OCI-LY1 (cell line): ENCODE data around the gene NGFR.

ENCODE experiments used
- H2AFZ ChIP-seq: fragments of 200-600 bp; sonication (generic), shearing (Covaris generic); 2 replicates; pipeline ENCODE4 v1.6.0; 2014; ENCODE audit warnings: antibody characterized with exemption, mild to moderate bottlenecking, low read length
- H3F3A ChIP-seq: fragments of 200-600 bp; sonication (generic), shearing (Covaris generic); 2 replicates; pipeline ENCODE4 v1.6.0; 2014; ENCODE audit warnings: mild to moderate bottlenecking, antibody characterized with exemption, low read length, moderate library complexity; ENCODE audit not compliant: insufficient read depth
- H3K27ac ChIP-seq: fragments of 200-600 bp; sonication (generic); 2 replicates; pipeline ENCODE4 v1.5.1; 2014; ENCODE audit warnings: low read length, mixed run types, mild to moderate bottlenecking, low read depth; ENCODE audit not compliant: poor library complexity, severe bottlenecking
- H3K27me3 ChIP-seq: fragments of 200-600 bp; sonication (generic); 2 replicates; pipeline ENCODE4 v1.6.0; 2014; ENCODE audit warnings: antibody characterized with exemption, mild to moderate bottlenecking, low read length, moderate library complexity; ENCODE audit not compliant: insufficient read depth
- H3K36me3 ChIP-seq: fragments of 200-600 bp; sonication (generic); 2 replicates; pipeline ENCODE4 v1.6.1; 2014; ENCODE audit warnings: mild to moderate bottlenecking, antibody characterized with exemption, low read length, moderate library complexity, mixed read lengths; ENCODE audit not compliant: insufficient read depth
- H3K4me1 ChIP-seq: fragments of 200-600 bp; sonication (generic); 2 replicates; pipeline ENCODE4 v1.5.1; 2014; ENCODE audit warnings: mild to moderate bottlenecking, low read length, moderate library complexity; ENCODE audit not compliant: insufficient read depth, severe bottlenecking
- H3K4me2 ChIP-seq: fragments of 200-600 bp; sonication (generic), shearing (Covaris generic); 2 replicates; pipeline ENCODE4 v1.6.1; 2014; ENCODE audit warnings: low read length
- H3K4me3 ChIP-seq: fragments of 200-600 bp; sonication (generic); 2 replicates; pipeline ENCODE4 v1.5.1; 2014; ENCODE audit warnings: low read length, low read depth, mild to moderate bottlenecking, mixed read lengths; ENCODE audit not compliant: poor library complexity, severe bottlenecking
- H3K79me2 ChIP-seq: fragments of 200-600 bp; shearing (Covaris generic); 2 replicates; pipeline ENCODE4 v1.6.1; 2016; ENCODE audit warnings: mixed run types, low read length, mixed read lengths; ENCODE audit not compliant: insufficient read depth
- H3K9ac ChIP-seq: fragments of 200-600 bp; sonication (generic), shearing (Covaris generic); 2 replicates; pipeline ENCODE4 v1.6.1; 2014; ENCODE audit warnings: mild to moderate bottlenecking, low read length, mixed read lengths
- H3K9me2 ChIP-seq: fragments of 200-600 bp; sonication (generic), shearing (Covaris generic); 2 replicates; pipeline ENCODE4 v1.6.1; 2014; ENCODE audit warnings: low read depth, mild to moderate bottlenecking, low read length, mixed read lengths
- H3K9me3 ChIP-seq: fragments of 200-600 bp; shearing (Covaris generic); 2 replicates; pipeline ENCODE4 v1.6.1; 2014; ENCODE audit warnings: low read length, mixed read lengths
- H4K20me1 ChIP-seq: fragments of 200-600 bp; sonication (generic), shearing (Covaris generic); 2 replicates; pipeline ENCODE4 v1.6.0; 2016; ENCODE audit warnings: mild to moderate bottlenecking, low read length; ENCODE audit not compliant: insufficient read depth
- EZH2 ChIP-seq: fragments of 200-600 bp; sonication (generic), shearing (Covaris generic); IDR thresholded peaks from 2 replicates; pipeline ENCODE4 v1.8.0; 2017; ENCODE audit warnings: borderline replicate concordance, mixed run types, mild to moderate bottlenecking, antibody characterized with exemption, low read length, moderate library complexity, mixed read lengths
- TF ChIP-seq, protein P1 (sequence below): fragments of 200-600 bp; sonication (generic), shearing (Covaris generic); IDR thresholded peaks from 2 replicates; pipeline ENCODE4 v1.5.1; 2017; ENCODE audit warnings: mild to moderate bottlenecking, antibody characterized with exemption, low read length, moderate library complexity, mixed read lengths

Gene NGFR

DNA sequence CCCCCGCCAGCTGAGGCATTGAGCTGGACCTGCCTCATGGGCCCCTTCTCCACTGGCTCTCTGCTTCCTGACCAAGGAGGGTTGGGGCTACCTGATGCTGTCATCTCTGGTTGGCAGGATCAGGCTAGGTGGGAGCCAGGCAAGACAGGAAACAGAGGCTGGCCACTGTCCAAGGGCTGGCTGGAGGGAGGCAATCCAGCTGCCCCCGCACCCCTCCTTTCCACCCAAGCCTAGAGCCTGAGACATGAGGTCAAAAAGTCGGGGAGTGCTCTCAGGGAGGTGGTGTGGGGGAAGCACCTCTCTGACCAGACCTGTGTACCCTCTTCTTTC, 14.5 kb downstream of the NGFR start:
- no peaks in the 10 kb centered on the region for H3K4me1 ChIP-seq
- no peak overlapping the region for H3K27ac ChIP-seq
- H3K9ac ChIP-seq: no peak overlapping the region

DNA sequence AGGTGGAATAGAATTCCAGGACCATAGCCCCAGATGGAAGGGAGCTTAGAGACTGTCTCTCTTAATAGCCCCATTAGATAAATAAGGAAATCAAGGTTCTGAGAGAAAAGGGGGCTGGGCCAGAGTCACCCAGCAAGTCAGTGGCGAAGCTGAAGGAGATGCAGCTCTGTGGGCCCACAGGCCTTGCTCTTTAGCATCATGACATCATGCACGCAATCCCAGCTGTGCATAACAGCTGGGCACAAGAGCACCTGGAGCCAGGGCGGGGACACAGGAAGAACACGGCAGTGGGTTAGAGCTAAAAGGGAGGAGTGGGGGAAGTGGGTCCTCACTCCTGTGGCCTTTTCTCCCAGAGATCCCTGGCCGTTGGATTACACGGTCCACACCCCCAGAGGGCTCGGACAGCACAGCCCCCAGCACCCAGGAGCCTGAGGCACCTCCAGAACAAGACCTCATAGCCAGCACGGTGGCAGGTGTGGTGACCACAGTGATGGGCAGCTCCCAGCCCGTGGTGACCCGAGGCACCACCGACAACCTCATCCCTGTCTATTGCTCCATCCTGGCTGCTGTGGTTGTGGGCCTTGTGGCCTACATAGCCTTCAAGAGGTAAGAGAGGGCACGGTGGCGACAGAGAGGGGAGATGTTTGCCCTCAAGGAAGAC, 15.1 kb downstream of the NGFR start:
- Histone ChIP-seq H3K9me3 (no peaks in the 10 kb centered on the region), H3K27me3 (peaks cover 10% of the 10 kb centered on the region; the same call in 1 of the 2 replicates), H3K9ac (no peak overlapping the region), H3K4me1 (no peaks in the 10 kb centered on the region), H3K27ac (no peak overlapping the region), H3K4me2 (no peak overlapping the region), H3K4me3 (no peak overlapping the region), H2AFZ (no peak overlapping the region), H3K9me2 (no peaks in the 10 kb centered on the region), H3F3A (no peaks in the 10 kb centered on the region), H3K79me2 (no peaks in the 10 kb centered on the region), H3K36me3 (no peaks in the 10 kb centered on the region), H4K20me1 (no peaks in the 10 kb centered on the region)
- TF ChIP-seq EZH2: no peak

More for the DNA sequence above, 14.5 kb downstream of the NGFR start:
- H3K36me3 ChIP-seq: no peaks in the 10 kb centered on the region
- H2AFZ ChIP-seq: no peak overlapping the region
- no peaks in the 10 kb centered on the region for H4K20me1 ChIP-seq
- peaks cover 10% of the 10 kb centered on the region; the same call in 1 of the 2 replicates for H3K27me3 ChIP-seq
- H3K9me3 ChIP-seq: no peaks in the 10 kb centered on the region
- no peaks in the 10 kb centered on the region for H3K9me2 ChIP-seq
- no peaks in the 10 kb centered on the region for H3F3A ChIP-seq
- H3K4me2 ChIP-seq: no peak overlapping the region
- H3K4me3 ChIP-seq: no peak overlapping the region
- TF ChIP-seq EZH2: no peak
- TF ChIP-seq, protein P1, sequence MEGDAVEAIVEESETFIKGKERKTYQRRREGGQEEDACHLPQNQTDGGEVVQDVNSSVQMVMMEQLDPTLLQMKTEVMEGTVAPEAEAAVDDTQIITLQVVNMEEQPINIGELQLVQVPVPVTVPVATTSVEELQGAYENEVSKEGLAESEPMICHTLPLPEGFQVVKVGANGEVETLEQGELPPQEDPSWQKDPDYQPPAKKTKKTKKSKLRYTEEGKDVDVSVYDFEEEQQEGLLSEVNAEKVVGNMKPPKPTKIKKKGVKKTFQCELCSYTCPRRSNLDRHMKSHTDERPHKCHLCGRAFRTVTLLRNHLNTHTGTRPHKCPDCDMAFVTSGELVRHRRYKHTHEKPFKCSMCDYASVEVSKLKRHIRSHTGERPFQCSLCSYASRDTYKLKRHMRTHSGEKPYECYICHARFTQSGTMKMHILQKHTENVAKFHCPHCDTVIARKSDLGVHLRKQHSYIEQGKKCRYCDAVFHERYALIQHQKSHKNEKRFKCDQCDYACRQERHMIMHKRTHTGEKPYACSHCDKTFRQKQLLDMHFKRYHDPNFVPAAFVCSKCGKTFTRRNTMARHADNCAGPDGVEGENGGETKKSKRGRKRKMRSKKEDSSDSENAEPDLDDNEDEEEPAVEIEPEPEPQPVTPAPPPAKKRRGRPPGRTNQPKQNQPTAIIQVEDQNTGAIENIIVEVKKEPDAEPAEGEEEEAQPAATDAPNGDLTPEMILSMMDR: no peak
- no peaks in the 10 kb centered on the region for H3K79me2 ChIP-seq

DNA sequence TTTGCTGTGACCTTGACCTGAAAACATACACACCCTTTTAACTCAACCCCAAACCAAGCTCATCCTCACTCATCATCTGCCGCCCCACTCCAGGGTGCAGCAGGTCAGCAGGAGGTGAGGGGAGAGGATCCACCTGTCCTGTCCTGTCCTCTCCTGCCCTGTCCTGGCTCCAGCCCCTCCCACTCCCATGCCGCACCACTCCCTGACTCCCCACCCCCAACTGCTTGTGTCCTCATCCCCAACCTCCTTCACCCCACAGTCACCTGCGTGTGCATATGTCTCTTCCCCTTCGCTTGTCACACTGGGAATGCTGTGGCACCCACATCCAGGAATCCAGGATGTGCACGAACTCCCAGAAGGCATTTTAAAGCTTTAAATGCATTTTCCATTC, 15.6 kb downstream of the NGFR start:
- Histone ChIP-seq H3K27ac (no peak overlapping the region), H3K4me2 (no peak overlapping the region), H3K9ac (no peak overlapping the region), H3K4me1 (no peaks in the 10 kb centered on the region), H3K36me3 (no peaks in the 10 kb centered on the region), H4K20me1 (no peaks in the 10 kb centered on the region), H3K79me2 (no peaks in the 10 kb centered on the region), H3K9me2 (no peaks in the 10 kb centered on the region), H3K27me3 (peaks cover 10% of the 10 kb centered on the region; the same call in 1 of the 2 replicates), H2AFZ (no peak overlapping the region), H3K4me3 (no peak overlapping the region), H3F3A (no peaks in the 10 kb centered on the region), H3K9me3 (no peaks in the 10 kb centered on the region)
- TF ChIP-seq, protein P1: no peak
- no peak for TF ChIP-seq EZH2

DNA sequence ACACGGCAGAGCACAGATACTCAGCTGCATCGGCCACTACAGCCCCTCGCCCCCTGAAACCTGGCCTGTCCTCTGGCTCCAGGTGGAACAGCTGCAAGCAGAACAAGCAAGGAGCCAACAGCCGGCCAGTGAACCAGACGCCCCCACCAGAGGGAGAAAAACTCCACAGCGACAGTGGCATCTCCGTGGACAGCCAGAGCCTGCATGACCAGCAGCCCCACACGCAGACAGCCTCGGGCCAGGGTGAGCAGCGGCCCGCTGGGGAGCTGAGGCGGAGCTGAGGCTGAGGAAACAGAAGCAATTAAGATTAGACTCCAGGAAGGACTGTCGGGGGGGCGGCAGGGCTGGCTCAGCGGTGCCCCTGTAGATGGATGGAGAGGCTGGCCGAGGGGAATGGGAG, 16.7 kb downstream of the NGFR start:
- Histone ChIP-seq H3F3A (no peaks in the 10 kb centered on the region), H4K20me1 (no peaks in the 10 kb centered on the region), H3K79me2 (no peaks in the 10 kb centered on the region), H3K27ac (no peak overlapping the region), H3K9me3 (no peaks in the 10 kb centered on the region), H3K4me3 (no peak overlapping the region), H2AFZ (no peak overlapping the region), H3K4me1 (no peaks in the 10 kb centered on the region), H3K36me3 (no peaks in the 10 kb centered on the region), H3K27me3 (peaks cover 10% of the 10 kb centered on the region; the same call in 1 of the 2 replicates), H3K9me2 (no peaks in the 10 kb centered on the region), H3K4me2 (no peak overlapping the region), H3K9ac (no peak overlapping the region)
- TF ChIP-seq, protein P1: no peak
- TF ChIP-seq EZH2: no peak
